Activated CD4-positive, alpha-beta T cell treated with anti-CD3 and anti-CD28 coated beads, Interleukin-2, amount 50 U/mL, for 4 hours (primary cell): Measurements from ENCODE around the gene UXT.

Source experiments
- DNase-seq, 2 experiments: peaks; one replicate each; pipeline ENCODE4 v3.0.0-alpha.2; 2020

The UXT gene

GRCh38 chrX:47648376-47648775, 10.6 kb downstream of the UXT start:
- no peak for DNase-seq

- no peak for DNase-seq
These were observed 12.3 kb downstream of the UXT start for GRCh38 chrX:47646636-47647035.

GRCh38 chrX:47645530-47645929, 13.4 kb downstream of the UXT start:
- no peak for DNase-seq

- DNase-seq, result no peak
These were observed 14.4 kb downstream of the UXT start for GRCh38 chrX:47644557-47645091.

GRCh38 chrX:47643926-47644325, 15.1 kb downstream of the UXT start:
- DNase-seq, result no peak

- no peak for DNase-seq
These were observed 20.2 kb downstream of the UXT start for GRCh38 chrX:47638816-47639215.

GRCh38 chrX:47637546-47638195, 21.3 kb downstream of the UXT start:
- peak; percentile 25 to 35 for DNase-seq

- no peak for DNase-seq
These were observed 24.0 kb downstream of the UXT start for GRCh38 chrX:47634871-47635575.

- no peak for DNase-seq
These were observed 25.0 kb downstream of the UXT start for GRCh38 chrX:47633689-47634590.

GRCh38 chrX:47632666-47633065, 26.3 kb downstream of the UXT start:
- no peak for DNase-seq

- no peak for DNase-seq
These were observed 27.3 kb downstream of the UXT start for GRCh38 chrX:47631676-47632075.

GRCh38 chrX:47629419-47630200, 29.4 kb downstream of the UXT start, which contains the start of gene CFP:
Gene CFP (minus strand): TSS chrX:47629930. CDS start chrX:47629844, 86 bp downstream.
- DNase-seq, result no peak

GRCh38 chrX:47628982-47629381, 30.0 kb downstream of the UXT start:
- DNase-seq, result no peak

GRCh38 chrX:47625365-47625764, 33.6 kb downstream of the UXT start:
- no peak for DNase-seq

- peak; percentile 19 to 23 for DNase-seq
These were observed 35.4 kb downstream of the UXT start for GRCh38 chrX:47623540-47624027.

- no peak for DNase-seq
These were observed 37.1 kb downstream of the UXT start for GRCh38 chrX:47621851-47622250.

- no peak for DNase-seq
These were observed 38.7 kb downstream of the UXT start for GRCh38 chrX:47620303-47620685.

- peak; percentile 73 to 74 for DNase-seq
These were observed 39.3 kb downstream of the UXT start, which contains the start of gene SYN1 for GRCh38 chrX:47619486-47620302. Gene SYN1 (minus strand): TSS chrX:47619857. CDS start chrX:47619728, 129 bp downstream.

- no peak for DNase-seq
These were observed 40.0 kb downstream of the UXT start for GRCh38 chrX:47618923-47619485.

GRCh38 chrX:47614618-47615017, 44.4 kb downstream of the UXT start:
- no peak for DNase-seq

- no peak for DNase-seq
These were observed 45.9 kb downstream of the UXT start for GRCh38 chrX:47613082-47613481.
